ENCODE data around the gene CACNA1H. TPM values are rescaled to one million over a fixed set of nuclear protein-coding genes. Genes with fewer than 3 reads are reported as not detected.

Gene CACNA1H
- total and polyA plus RNA-seq, 9 of the 15 experiments (the other 6 are each of a cell fraction or from before 2014, with no cell fraction given): 0.10 to 0.18 TPM; not detected in 7

DNA sequence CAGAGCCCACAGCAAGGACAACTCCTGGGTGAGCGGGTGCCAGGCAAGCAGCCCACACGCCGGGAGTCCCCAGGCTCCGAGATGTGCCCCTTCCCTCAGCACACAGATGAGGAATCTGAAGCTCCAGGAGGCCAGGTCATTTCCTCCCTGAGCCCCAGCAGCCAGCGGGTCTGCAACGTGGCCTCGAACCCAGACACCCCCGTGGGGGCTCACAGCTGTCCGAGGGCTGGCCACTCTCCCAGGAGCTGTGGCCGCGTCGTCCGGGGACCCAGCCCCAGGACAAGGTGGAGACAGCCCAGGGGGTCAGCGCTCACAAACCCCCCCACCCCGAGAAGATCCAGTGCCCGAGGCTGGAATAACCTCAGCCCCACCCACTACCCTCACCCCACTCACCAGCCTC, 39.4 kb upstream of the CACNA1H start:
- POLR2A ChIA-PET: no interaction called here
- CTCF ChIA-PET (ENCODE audit: low intra/inter-chr PET ratio): no interaction called here
- intact Hi-C loops (cut with micrococcal nuclease): no loop called here

More for the DNA sequence above, 39.4 kb upstream of the CACNA1H start:
- Histone ChIP-seq H3K36me3 (ENCODE audit: control insufficient read depth, insufficient read depth, low read length) (no peaks in the 10 kb centered on the region), H2AFZ (ENCODE audit: low read depth, low read length) (no peak overlapping the region), H3K79me2 (ENCODE audit: control insufficient read depth, insufficient read depth, low read length) (no peaks in the 10 kb centered on the region), H3K9me3 (replicated peaks; ENCODE audit: control insufficient read depth, insufficient read depth, low read depth, low read length) (no peaks in the 10 kb centered on the region), H3K9ac (ENCODE audit: insufficient read depth in 1 of 2, low read depth in 2 of 2, low read length in 2 of 2) (no peak overlapping the region), H3K4me3 (no peak overlapping the region), H3K27me3 (ENCODE audit: control insufficient read depth in 2 of 2, insufficient read depth in 2 of 2, low read length in 2 of 2) (peaks cover 29 to 59% of the 10 kb centered on the region in 2 experiments), H4K20me1 (replicated peaks; ENCODE audit: control insufficient read depth, insufficient read depth, low read length) (peaks cover 20% of the 10 kb centered on the region), H3K9me1 (ENCODE audit: control insufficient read depth, insufficient read depth, low read length) (peaks cover 3% of the 10 kb centered on the region), H3K27ac (ENCODE audit: extremely low read depth, low read depth, low read length) (no peak overlapping the region), H3K4me1 (replicated peaks in 1 of 2; ENCODE audit: control insufficient read depth in 2 of 2, insufficient read depth in 2 of 2, low read length in 2 of 2) (peaks cover 0 to 56% of the 10 kb centered on the region in 2 experiments; a peak in 2 of 5 replicates), H3K4me2 (ENCODE audit: insufficient read depth, low read length) (no peak overlapping the region)
- FAIRE-seq (no peak), ATAC-seq (no peak), DNase-seq (ENCODE audit: extremely low read depth in 1 of 4, low spot score in 3 of 4) (no peak)
- no TSS peak for BruUV-seq (replicated peaks)
- 3% methylated on average over 10 of the region's 16 CpGs for WGBS (ENCODE audit: insufficient coverage, low coverage, missing lambda C conversion rate)
- peak; percentile 62; the same call in 1 of the 2 replicates for TF ChIP-seq SAFB (IDR thresholded peaks at IDR 0.05; ENCODE audit: borderline replicate concordance, low read depth, low read length)
- TF ChIP-seq, protein P1, sequence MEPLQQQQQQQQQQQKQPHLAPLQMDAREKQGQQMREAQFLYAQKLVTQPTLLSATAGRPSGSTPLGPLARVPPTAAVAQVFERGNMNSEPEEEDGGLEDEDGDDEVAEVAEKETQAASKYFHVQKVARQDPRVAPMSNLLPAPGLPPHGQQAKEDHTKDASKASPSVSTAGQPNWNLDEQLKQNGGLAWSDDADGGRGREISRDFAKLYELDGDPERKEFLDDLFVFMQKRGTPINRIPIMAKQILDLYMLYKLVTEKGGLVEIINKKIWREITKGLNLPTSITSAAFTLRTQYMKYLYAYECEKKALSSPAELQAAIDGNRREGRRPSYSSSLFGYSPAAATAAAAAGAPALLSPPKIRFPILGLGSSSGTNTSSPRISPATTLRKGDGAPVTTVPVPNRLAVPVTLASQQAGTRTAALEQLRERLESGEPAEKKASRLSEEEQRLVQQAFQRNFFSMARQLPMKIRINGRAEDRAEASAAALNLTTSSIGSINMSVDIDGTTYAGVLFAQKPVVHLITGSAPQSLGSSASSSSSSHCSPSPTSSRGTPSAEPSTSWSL (CRISPR knock-in tag; IDR thresholded peaks at IDR 0.05; ENCODE audit: borderline replicate concordance): no peak
- in situ Hi-C loops (cut with MboI): loop anchor here (5.0 kb wide), 1 partner anchor 84 kb away; no protein-coding TSS in a partner anchor

Data from K562 (cell line).